GM19328 (cell line): ENCODE measurements around the gene CA4.

Source experiments
- ATAC-seq: cut with Tn5 transposase; IDR thresholded peaks from one replicate; pipeline ENCODE4 v1.9.1; 2021; ENCODE audit warnings: mild to moderate bottlenecking, moderate library complexity; ENCODE audit not compliant: unreplicated experiment

The CA4 gene

DNA sequence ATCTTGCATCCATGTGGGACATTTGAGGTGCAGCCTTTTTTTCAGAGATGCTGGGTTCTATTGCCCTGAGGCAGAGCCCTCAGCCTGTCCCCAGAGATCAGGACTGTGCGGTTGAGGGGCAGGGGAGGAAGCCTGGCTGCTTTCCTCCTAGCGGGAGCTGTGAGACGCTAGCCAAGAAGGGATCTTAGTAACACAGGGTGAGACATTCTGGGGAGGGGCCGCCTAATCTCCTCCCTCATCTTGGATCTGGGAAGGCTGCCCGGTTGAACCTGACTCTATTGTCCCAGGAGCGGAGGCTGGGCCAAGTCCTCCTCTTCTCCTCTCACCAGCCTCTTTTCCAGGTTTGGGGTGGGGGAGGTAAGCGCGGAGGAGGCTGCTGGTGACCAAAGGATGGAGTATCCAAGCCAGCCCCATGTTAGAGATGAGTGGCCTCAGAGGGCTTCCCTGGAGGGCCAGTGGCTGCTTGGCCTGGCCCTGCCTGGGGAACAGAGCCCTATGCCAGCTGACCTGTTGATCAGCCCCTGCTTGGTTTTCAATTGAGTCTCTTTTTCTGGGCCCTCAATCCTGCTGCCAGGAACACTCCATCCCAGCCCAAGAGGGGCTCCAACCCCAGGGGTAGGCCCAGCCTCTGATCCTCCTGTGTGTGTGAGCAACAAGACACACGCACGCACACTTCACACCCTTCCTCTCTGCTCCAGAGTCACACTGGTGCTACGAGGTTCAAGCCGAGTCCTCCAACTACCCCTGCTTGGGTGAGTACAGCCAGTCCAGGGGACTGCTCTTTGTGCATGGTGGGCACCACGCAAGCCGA is 5.0 kb downstream of the CA4 start:
- no peak for ATAC-seq

- ATAC-seq = no peak
Measured at GRCh38 chr17:60155427-60155814, 5.6 kb downstream of the CA4 start.

GRCh38 chr17:60155815-60156214 is 6.0 kb downstream of the CA4 start:
- ATAC-seq = no peak

GRCh38 chr17:60156746-60157145 is 7.0 kb downstream of the CA4 start:
- no peak for ATAC-seq

GRCh38 chr17:60157487-60158040 is 7.8 kb downstream of the CA4 start:
- ATAC-seq = no peak

DNA sequence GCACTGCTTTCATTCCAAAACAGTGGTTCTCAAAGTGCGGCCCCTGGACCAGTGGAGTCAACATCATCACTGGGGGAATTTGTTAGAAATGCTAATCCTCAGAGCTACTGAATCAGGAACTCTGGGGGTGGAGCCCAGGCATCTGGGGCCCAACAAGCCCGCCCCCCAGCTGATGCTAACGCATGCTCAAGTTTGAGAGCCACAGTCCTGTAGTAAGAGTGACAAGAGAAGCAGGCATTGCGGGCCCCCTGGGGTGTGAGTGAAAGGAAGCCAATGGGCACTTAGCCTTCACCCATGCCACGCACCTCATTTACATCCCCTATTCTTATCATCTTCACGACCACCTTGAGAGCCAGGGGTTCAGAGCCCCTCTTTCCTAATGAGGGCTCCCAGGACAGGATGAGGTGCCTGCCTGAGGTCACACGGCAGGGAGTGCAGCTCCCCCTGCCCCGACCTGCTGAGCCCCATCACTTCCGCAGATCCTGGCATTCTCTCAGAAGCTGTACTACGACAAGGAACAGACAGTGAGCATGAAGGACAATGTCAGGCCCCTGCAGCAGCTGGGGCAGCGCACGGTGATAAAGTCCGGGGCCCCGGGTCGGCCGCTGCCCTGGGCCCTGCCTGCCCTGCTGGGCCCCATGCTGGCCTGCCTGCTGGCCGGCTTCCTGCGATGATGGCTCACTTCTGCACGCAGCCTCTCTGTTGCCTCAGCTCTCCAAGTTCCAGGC is 9.1 kb downstream of the CA4 start:
- ATAC-seq = no peak

- ATAC-seq = no peak
Measured at GRCh38 chr17:60159479-60159866, 9.7 kb downstream of the CA4 start.

GRCh38 chr17:60160829-60161501 is 11.2 kb downstream of the CA4 start:
- ATAC-seq = no peak

DNA sequence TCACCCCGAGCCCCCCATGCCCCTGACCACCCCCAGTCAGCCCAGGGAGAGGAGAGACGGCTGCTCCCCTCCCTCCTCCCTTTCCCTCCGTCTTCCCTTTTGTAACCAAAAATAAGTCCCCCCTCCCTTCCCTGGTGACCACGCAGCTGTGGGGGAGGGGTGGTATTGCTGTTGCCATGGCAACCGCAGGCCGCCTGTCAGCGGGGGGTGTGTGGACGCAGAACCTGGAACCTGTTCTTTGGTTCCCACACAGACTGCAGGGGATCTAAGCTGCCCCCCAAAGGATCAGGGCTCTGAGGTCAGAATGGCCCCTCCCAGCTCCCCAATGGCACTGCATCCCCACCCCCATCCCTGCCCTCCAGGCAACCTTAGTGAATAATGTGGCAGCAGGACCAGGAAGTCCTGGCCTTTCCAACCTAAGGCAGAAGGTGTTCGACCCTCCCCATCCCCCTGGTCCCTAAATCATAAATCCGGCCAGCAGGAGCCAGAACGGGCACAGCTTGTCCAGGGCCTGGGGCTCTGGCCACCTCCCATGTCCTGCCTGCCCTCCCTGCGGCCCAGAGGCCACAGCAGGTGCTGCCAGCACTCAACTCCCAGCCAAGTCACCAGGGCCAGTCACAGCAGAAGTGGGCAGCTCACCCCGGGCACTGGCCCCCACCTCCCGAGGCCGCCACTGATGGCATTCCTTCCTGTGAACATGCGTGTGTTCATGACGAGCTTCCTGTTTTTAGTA is 12.0 kb downstream of the CA4 start:
- ATAC-seq = no peak

- ATAC-seq = no peak
Measured at GRCh38 chr17:60163108-60163784, 13.5 kb downstream of the CA4 start.

- no peak for ATAC-seq
Measured at GRCh38 chr17:60164164-60164563, 14.4 kb downstream of the CA4 start.

DNA sequence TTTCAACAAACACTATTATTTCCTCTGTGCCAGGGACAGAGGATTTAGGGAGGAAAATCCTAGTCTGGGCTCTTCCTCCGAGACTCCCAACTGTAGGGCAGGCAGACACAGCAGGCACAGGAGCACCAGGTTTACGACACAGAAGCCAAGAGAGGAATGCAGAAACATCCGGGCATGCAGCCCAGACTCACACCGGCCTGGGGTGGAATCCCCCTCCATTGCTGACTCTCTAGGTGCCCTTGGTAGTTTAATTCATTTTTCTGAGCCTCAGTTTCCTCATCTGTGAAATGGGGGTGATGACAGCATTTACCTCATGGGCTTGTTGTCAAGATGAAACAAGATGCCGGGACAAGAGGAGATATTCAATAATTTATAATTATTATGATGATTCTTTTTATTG is 14.9 kb downstream of the CA4 start:
- ATAC-seq = no peak

DNA sequence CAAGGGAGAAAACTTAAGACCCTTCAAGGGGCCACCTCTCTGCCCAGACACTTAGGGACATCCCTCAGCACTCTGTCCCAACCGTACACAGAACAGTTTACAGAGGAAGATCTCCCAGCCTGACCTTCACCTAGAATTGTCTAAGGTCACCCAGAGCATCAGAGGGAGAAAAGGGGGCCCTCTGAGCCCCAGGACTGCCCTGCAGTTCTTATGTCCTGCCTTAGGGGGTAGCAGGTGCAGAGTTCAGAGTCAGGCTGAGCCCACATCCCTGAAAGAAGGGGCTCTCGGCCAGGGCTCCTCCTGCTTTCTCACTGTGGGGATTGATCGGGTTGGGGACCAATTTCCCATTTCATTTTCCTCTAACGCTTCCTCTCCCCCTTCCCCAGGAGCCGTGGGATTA is 15.4 kb downstream of the CA4 start:
- no peak for ATAC-seq

DNA sequence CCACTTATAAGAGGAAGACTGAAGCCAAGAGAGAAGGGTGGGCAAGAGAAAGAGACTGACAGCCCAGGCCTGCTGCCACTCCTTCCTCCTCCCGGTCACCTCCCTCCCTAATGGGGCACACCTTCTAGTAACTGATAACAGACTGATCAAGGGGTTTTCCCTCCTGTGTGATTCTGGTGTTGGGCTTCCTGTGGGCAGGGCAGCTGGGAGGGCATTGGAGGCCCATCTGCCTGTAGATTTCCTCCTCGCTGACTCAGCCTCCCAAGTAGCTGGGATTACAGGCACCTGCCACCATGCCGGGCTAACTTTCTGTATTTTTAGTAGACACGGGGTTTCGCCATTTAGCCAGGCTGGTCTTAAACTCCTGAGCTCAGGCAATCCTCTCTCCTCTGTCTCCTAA is 16.2 kb downstream of the CA4 start:
- ATAC-seq = no peak

- ATAC-seq = no peak
Measured at GRCh38 chr17:60167065-60167741, 17.4 kb downstream of the CA4 start.

GRCh38 chr17:60168654-60169053 is 18.9 kb downstream of the CA4 start:
- no peak for ATAC-seq

DNA sequence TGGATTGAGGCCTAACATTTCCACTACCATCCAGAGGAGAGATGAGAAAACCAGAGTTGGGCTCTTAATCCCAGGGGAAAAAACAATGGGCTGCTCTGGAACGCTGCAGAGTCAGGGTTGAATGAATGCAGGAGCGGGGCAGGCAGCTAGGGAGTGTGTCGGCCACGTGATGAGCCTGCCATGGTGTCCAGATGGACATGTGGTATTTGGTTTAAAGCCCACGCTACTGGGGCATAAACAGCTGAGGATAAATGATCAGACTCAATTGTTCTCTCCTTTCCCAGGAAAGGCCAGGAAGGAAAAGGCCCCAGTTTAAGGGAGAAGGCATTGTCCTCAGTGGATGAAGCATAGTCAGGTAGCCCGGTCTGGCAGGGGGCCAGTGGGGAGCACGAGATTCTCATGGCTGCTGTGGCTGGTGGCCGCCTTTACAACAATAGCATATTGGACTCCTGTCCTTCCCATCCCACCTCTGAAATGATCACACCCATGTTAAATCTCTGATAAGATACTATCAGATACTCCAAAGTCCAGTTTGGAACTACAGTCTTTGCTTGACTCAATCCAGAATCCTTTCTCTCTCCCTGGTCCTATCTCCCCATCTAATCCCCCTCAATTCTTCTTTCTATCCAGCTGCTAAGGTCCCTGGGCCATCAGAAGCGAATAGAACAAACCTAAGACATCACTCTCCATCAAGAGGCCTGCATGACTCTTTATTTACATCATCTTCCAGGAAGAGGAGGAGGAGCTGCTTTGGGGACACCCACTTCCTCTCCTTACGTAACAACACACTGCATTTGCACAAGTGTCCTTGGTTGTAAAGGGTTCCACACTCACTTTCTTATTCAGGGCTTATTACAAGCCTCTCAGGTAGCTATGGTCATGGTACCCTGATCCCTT is 20.4 kb downstream of the CA4 start:
- ATAC-seq = no peak

DNA sequence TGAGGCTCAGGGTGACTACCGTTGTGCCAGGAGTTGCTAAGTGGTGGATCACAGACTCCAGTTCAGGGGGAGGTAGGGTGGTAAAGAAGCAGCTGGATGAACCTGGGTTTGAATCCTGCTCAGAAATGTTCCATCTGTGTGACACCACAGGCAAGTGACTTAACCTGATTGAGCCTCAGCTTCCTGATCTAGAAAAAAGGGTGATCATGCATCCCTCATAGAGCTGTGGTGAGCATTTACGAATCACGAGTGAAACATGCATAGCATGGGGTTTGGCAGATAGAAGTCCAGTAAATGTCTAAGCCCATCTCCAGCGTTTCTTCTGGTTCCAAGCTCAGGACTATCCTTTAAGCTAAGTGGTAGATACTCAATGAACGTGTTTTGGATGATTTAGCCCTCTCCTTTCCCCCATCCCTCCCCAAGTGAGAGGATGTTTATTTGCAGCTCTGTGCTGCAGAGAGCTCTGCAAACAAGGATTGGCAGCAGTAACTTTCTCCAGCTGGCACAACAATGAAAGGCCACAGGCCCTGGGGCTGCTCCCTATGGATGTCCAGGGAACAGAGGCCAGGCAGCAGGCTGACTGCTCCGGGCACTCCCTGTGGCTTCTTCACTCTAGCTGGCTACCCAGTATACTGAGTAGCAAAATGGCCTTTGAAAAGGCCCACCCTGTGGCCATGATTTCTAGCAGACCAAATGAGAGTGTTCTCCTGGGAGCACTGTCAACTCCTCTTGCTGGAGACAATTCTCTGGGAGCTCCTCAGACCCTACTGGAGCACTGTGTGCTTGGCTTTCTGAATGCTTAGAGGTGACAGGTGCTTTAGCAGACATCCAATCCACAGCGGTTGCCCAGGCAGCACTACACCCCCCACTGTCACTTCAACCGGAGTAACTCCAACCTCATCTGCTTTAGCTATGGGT is 21.3 kb downstream of the CA4 start:
- ATAC-seq = no peak
